RWPE2 (cell line): ENCODE measurements around the gene RNASEL.

Experiments
- ATAC-seq: fragments of 200-7000 bp; cut with Tn5 transposase; 3 replicates; pipeline ENCODE4 v1.9.1; 2021; ENCODE audit warnings: low read depth
- DNase-seq: peaks from one replicate; pipeline ENCODE4 v3.0.0-alpha.2; 2020; ENCODE audit warnings: low spot score
- H3K27ac ChIP-seq: fragments of 450-650 bp; 2 replicates; pipeline ENCODE4 v1.5.1; 2017; ENCODE audit warnings: mild to moderate bottlenecking; ENCODE audit not compliant: poor library complexity, severe bottlenecking
- H3K27me3 ChIP-seq: fragments of 250-450 bp; sonication (Bioruptor Pico); 2 replicates; pipeline ENCODE4 v1.5.1; 2021; ENCODE audit warnings: mild to moderate bottlenecking, moderate library complexity; ENCODE audit not compliant: insufficient read depth, poor library complexity, severe bottlenecking
- H3K36me3 ChIP-seq: fragments of 250-450 bp; sonication (Bioruptor Pico); 2 replicates; pipeline ENCODE4 v1.5.1; 2020; ENCODE audit warnings: low read depth, mild to moderate bottlenecking, moderate library complexity
- H3K4me1 ChIP-seq: fragments of 250-450 bp; sonication (Bioruptor Pico); 2 replicates; pipeline ENCODE4 v1.5.1; 2021; ENCODE audit warnings: mild to moderate bottlenecking, moderate library complexity; ENCODE audit not compliant: insufficient read depth, poor library complexity, severe bottlenecking
- H3K4me3 ChIP-seq: fragments of 250-450 bp; sonication (Bioruptor Pico); 2 replicates; pipeline ENCODE4 v1.5.1; 2021; ENCODE audit warnings: mild to moderate bottlenecking, moderate library complexity; ENCODE audit not compliant: severe bottlenecking
- H3K9me3 ChIP-seq: fragments of 250-450 bp; sonication (Bioruptor Pico); 2 replicates; pipeline ENCODE4 v1.5.1; 2021; ENCODE audit warnings: mild to moderate bottlenecking, moderate library complexity; ENCODE audit not compliant: severe bottlenecking
- CTCF ChIP-seq: fragments of 450-650 bp; IDR thresholded peaks from one replicate; pipeline ENCODE4 v1.5.1; 2017; ENCODE audit warnings: mild to moderate bottlenecking, moderate library complexity; ENCODE audit not compliant: poor library complexity, severe bottlenecking

The RNASEL gene

GRCh38 chr1:182604175-182605164 lies 15.4 kb upstream of the RNASEL start, which contains the start of gene RGS16:
Gene RGS16, minus strand, starts transcription at chr1:182604389. Its CDS starts 130 bp downstream, at chr1:182604259.
- Histone ChIP-seq H3K4me1 (no peaks in the 10 kb centered on the region), H3K9me3 (no peaks in the 10 kb centered on the region), H3K36me3 (no peaks in the 10 kb centered on the region), H3K27ac (no peak within 1 kb of the TSS), H3K4me3 (peak within 1 kb of the TSS; percentile 23), H3K27me3 (no peaks in the 10 kb centered on the region)
- DNase-seq, result peak; percentile 81
- ATAC-seq, result peak; percentile 93
- peak; percentile 3 for TF ChIP-seq CTCF

GRCh38 chr1:182603646-182604174 lies 14.7 kb upstream of the RNASEL start:
- DNase-seq, result no peak
- H3K4me1 ChIP-seq, result no peaks in the 10 kb centered on the region
- H3K36me3 ChIP-seq, result no peaks in the 10 kb centered on the region
- ATAC-seq, result no peak; the same call in 1 of the 3 replicates
- H3K4me3 ChIP-seq, result peak overlapping the region; percentile 23
- peak; percentile 2 for TF ChIP-seq CTCF
- H3K27ac ChIP-seq, result no peak overlapping the region
- H3K9me3 ChIP-seq, result no peaks in the 10 kb centered on the region
- H3K27me3 ChIP-seq, result no peaks in the 10 kb centered on the region

- no peaks in the 10 kb centered on the region for H3K27me3 ChIP-seq
- no peaks in the 10 kb centered on the region for H3K4me1 ChIP-seq
- DNase-seq, result no peak
- H3K27ac ChIP-seq, result no peak overlapping the region
- TF ChIP-seq CTCF, result no peak
- H3K4me3 ChIP-seq, result no peak overlapping the region
- H3K36me3 ChIP-seq, result no peaks in the 10 kb centered on the region
- ATAC-seq, result no peak
- no peaks in the 10 kb centered on the region for H3K9me3 ChIP-seq
Observed at GRCh38 chr1:182602935-182603645, 14.0 kb upstream of the RNASEL start.

GRCh38 chr1:182601913-182602312 lies 12.9 kb upstream of the RNASEL start:
- no peaks in the 10 kb centered on the region for H3K4me1 ChIP-seq

More at GRCh38 chr1:182601913-182602312, 12.9 kb upstream of the RNASEL start:
- Histone ChIP-seq H3K27me3 (no peaks in the 10 kb centered on the region), H3K4me3 (no peak overlapping the region), H3K27ac (no peak overlapping the region), H3K9me3 (no peaks in the 10 kb centered on the region), H3K36me3 (no peaks in the 10 kb centered on the region)
- no peak for TF ChIP-seq CTCF
- ATAC-seq, result no peak
- DNase-seq, result no peak
